Tibial nerve (tissue), 4 donors: Measurements from ENCODE around the gene JPT2.

Experiments
- CTCF ChIP-seq, 5 experiments: fragments of 200-600 bp in 3 of 5; fragments of 450-650 bp in 2 of 5; sonication (generic) in 3 of 5; IDR thresholded peaks; one replicate each; pipeline ENCODE4 v1.5.1; 2016 to 2019; ENCODE audit warnings: antibody characterized with exemption in 5 of 5, mild to moderate bottlenecking in 3 of 5, moderate library complexity in 2 of 5
- EP300 ChIP-seq, 2 donors: sonication (generic); formaldehyde crosslinking; IDR thresholded peaks; one replicate each; pipeline ENCODE4 v1.6.1; 2017; ENCODE audit warnings: antibody characterized with exemption in 2 of 2, mild to moderate bottlenecking in 1 of 2

GRCh38 chr16:1732071-1732470 lies 54.0 kb downstream of the JPT2 start:
- no peak for TF ChIP-seq CTCF (IDR thresholded peaks at IDR 0.05)
- TF ChIP-seq EP300 (IDR thresholded peaks at IDR 0.05), result no peak
